Measurements from ENCODE around the gene TXNDC8.
A peak's percentile ranks its signal among the peaks of the same experiment; 100 is the strongest.

The TXNDC8 gene

GRCh38 chr9:110276781-110277180 lies 60.9 kb downstream of the TXNDC8 start:
- no peak for DNase-seq

DNA sequence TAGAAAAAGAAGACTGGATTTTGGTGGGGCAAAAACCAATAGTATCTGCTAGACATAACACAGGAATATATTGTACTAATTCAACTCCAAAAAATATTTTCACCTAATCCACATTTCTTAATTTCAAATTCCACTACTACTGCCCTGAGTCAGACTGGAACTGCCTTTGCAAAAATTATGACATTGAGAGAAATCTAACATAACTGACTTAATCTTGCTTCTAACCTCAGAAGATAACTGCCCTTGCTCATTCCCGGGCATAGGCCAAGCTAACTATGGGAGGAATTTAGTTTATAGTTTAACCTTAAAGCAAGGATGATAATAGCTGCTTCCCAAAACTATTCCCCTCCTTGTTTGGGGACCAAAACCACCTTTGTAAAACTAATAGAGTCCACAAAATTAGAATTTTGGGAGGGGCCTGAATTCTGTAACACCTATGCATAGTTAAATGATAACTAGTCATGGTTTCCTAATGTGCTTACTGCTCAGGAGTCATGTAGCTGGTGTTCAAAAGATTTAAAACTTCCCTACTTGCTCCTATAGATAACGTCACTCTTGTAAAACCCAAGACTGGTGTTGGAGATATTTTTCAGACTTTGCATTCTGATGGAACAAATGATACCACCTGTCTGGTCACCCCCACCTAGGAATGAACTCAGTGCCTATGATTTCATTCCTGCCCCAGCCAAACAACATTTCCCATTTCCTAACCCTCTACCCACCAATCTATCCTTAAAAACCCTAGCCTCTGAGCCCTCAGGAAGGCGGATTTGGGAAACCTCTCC lies 67.3 kb downstream of the TXNDC8 start:
- DNase-seq, result no peak

DNA sequence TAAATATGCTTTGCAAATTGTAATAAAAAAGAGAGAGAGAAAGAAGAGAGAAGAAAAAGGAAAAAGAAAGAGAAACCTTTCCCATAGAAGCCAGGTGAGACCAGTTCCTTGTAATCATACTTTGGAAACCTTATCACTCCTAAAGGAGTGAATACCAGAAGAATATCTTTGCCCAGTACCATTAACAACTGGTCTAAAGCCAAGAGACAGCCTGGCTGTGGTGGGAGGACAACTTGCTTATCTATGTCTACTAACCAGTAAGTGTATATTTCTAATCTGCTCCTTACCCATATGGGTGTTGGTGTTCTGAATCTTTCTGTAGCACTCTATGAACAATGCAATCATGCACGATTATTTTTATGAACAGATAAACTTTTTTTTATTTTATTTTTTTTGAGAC lies 70.9 kb downstream of the TXNDC8 start:
- no peak for DNase-seq

DNA sequence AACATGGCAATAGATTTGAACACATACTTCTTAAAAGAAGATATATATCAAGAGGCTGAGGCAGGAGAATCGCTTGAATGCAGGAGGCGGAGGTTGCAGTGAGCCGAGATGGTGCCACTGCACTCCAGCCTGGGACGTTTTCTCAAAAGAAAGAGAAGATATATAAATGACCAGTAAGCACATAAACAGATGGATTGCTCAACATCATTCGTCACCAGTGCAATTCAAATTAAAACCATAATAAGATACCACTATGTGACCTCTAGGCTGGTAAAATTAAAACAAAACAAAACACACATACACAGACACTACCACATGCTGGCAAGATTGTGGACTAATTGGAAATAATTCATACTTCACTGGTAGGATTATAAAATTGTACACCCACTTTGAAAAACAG lies 76.0 kb downstream of the TXNDC8 start:
- no peak for DNase-seq

- no peak for DNase-seq
These were observed 76.8 kb downstream of the TXNDC8 start for GRCh38 chr9:110260911-110261310.

DNA sequence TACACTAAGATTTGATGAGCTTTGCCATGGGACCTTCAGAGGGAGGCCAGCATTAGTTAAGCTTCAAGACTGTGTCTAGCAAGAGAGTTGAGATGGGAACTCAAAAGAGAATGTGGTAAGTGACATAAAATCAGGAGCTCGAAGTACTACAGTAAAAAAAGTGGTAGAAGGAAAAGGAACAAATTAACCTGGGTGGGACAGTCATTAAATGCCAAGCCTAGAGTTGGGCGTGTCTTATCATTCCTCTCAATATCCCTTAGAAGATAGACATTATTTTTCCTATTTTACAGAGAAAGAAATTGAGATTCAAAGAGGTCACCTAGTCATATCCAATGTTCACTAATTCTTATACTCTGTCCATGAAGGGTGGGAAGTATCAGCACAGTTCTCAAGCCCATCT lies 78.1 kb downstream of the TXNDC8 start:
- DNase-seq, result no peak

DNA sequence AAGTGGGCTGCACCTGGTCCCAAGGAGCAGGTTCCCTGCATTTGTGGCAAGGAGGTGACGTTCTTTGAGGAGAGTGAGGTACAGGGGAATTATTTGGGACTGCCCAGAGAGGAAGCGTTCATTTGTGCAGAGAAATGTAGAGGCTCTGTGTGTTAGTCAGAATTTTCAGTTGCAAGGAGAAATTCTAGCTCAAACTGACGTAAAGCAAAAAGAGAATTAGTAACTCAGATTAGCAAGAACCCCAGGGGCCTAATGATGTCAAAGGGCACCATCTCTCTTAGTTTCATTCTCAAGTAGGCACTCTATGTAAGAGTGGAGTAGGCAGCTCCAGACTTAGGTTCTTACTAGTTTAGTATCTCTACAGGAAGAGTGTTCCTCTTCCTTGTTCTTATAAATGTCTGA lies 79.0 kb downstream of the TXNDC8 start:
- peak; percentile 96 for DNase-seq

- peak; percentile 89 for DNase-seq
These were observed 79.7 kb downstream of the TXNDC8 start for GRCh38 chr9:110257956-110258355.

DNA sequence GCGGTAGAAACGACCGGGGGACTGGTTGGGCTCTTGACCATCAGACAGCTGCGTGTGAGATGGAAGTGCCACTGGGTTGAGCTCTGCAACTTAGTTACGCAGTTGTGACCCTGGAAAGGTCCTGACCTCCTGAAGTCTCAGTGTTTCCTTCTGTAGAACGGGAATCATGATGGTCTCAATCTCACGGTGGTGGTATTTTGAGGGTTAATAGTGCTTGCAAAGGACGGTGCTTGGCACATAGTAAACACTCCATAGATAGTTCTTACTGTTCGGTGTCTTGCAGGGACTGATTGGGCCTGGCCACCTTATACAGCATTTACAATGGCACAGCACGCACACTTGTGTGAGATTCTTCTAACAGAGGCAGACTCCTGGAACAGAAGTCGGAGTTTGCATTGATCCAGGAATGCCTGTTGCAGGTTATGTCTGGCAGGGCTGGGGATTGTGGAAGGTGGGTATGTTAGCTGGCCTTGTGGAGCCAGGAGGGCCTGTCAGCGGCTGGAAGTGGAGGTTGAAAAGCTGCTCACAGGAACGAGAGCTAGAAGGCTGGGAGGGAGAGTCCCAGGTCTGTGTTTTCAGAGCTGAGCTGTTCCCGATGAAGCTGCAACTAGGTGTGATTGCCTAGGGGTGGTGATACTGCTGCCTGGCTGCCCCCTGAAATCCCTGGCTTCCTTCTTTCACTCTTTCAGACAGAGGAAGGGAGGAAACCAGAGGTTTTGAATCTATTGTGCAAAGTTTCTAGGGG lies 80.4 kb downstream of the TXNDC8 start:
- no peak for DNase-seq

DNA sequence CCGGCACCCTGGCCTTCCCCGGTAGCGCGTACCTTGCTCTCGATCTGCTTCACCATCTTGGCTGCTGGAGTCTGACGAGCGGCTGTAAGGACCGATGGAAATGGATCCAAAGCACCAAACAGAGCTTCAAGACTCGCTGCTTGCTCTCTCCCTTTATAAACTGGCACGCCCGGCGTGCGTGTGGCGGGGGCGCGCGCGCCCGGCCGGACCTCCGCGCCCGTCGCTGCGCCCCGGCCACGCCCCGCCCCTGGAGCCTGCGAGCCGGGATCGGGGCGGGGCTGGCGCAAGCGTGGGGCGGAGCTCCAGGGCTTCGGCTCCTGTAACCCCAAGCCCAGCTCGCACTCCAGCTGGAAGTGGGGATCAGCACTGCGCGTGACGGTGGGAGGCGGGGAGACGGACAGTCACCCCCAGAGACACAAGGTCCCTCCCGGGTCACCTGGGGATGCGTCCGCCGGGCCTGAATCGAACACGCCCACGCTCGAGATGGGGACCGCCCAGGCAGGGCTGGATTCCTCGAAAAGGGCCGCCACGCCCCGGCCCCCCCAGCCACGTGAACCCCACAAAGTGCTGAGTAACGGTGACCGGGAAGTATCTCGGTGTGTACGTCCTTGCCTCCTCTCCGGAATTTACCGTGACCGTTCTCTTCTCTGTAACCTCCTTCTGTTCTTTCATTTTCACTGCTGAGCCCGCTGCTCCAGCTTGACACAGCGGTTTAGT lies 81.1 kb downstream of the TXNDC8 start, which contains the start of gene TXN:
TXN (minus strand) TSS at position 128 of the 717 bp plus-strand sequence; CDS start at position 56, 72 bp downstream.
- peak; percentile 99 for DNase-seq

DNA sequence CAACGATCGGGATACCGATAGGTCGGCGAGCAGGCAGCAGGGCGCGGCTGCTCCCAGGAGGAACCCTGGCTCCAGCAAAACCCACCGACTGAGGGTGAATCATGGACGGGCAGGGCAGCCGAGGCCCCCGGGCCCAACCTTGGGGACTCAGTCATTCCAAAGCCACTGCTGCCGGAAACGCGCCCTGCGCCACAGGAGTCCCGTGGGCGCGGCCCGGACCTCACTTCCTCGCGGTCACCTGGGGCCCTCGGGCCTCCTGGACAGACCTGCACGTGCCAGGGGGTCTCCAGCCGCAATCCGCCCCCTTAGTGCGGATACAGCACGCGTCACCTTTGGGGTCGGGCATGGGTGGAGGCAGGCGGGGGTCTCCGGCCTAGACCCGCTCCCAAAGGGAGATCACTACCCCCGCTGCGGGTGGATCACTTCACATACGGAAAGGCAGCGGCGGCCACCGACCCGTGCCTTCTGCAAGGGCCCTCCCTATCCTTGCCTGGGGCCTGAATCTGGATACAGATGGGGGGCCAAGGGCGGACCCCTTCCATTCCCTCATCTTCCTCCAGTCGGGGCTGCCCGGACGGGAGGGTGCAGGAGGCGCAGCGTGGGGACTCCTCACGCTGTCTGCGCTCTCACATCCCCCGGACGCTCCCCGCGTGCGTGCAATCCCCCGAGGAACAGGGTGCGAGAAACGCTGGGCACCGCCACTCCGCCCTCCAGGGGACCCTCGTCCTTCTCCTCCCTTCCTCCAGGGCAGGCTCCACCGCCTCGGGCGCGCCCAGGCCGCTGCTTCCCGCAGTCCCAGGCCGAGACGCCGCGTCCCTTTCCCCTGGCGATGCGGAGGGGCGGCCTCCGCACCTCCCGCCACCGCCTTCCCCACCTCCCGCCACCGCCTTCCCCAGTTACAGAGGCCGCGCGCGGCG lies 81.9 kb downstream of the TXNDC8 start:
- DNase-seq, result peak; percentile 76

DNA sequence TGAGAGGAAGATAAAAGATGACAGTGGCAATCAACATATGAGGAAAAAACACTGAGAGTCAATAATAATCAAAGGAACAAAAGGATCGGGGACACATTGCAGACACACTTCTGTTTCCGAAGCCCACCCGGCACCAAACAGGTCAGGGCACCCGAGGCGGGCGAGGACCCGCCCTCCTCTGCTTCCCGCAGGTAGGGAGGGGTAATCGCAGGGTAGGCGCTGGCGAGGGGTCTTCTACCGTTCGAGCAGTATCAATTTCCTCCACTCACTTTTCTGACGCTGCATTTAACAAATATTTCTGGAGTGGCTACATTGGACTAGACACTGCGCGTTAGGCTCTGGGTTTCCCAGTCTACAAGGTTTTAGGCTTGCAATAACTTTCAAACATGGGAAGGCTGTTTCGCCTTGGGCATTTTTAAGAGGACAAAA lies 82.6 kb downstream of the TXNDC8 start:
- DNase-seq, result no peak

DNA sequence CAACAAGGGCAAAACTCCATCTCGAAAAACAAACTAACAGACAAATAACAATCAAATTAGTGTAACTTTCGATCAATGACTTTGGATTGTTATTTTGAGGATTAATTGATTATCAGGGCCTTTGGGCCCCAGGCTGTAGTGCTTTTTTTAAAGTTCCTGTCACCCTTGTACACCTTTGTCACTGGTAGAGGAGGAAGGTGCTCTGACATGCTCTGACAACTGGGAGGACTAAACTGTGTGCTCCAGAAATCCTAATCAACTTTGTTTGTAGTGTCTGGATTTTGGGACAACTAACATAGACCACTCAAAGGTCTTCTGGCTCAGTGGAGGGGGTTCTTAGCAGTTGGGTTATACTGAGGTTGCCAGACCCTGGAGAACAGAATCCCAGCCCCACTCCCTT lies 83.2 kb downstream of the TXNDC8 start:
- DNase-seq, result no peak
